Vagina (tissue), 2 donors: ENCODE data around the gene MRPS17. TPM values are rescaled to one million over a fixed set of nuclear protein-coding genes. Genes with fewer than 3 reads are reported as not detected.
A peak's percentile ranks its signal among the peaks of the same experiment; 100 is the strongest.
"Not testable (repeated sequence)": the region's sequence is repeated elsewhere in the genome, so short reads cannot be mapped to it uniquely, and the experiment has no call there.

Experiments used
- DNase-seq, 2 donors: peaks; one replicate each; pipeline ENCODE4 v3.0.0-alpha.2; 2017; ENCODE audit errors: extremely low spot score in 2 of 2
- H3K27ac ChIP-seq: fragments of 200-600 bp; sonication (generic); one replicate; pipeline ENCODE4 v1.5.1; 2019
- H3K27me3 ChIP-seq: fragments of 200-600 bp; sonication (generic); one replicate; pipeline ENCODE4 v1.5.1; 2019
- H3K36me3 ChIP-seq, 2 donors: fragments of 200-600 bp; sonication (generic); one replicate each; pipeline ENCODE4 v1.5.1; 2017 to 2019
- H3K4me1 ChIP-seq: fragments of 200-600 bp; sonication (generic); one replicate; pipeline ENCODE4 v1.5.1; 2019
- H3K4me3 ChIP-seq, 2 donors: fragments of 200-600 bp; sonication (generic); 1 replicate in 1 of 2; 2 replicates in 1 of 2; pipeline ENCODE4 v1.5.1; 2016 to 2019
- H3K9me3 ChIP-seq: fragments of 200-600 bp; sonication (generic); one replicate; pipeline ENCODE4 v1.5.1; 2019
- CTCF ChIP-seq, 3 experiments: fragments of 450-650 bp in 2 of 3; fragments of 200-600 bp in 1 of 3; sonication (generic) in 1 of 3; IDR thresholded peaks; one replicate each; pipeline ENCODE4 v1.5.1; 2017 to 2019; ENCODE audit warnings: antibody characterized with exemption in 3 of 3, mild to moderate bottlenecking in 2 of 3, moderate library complexity in 2 of 3
- POLR2A ChIP-seq, 2 donors: fragments of 450-650 bp; IDR thresholded peaks; one replicate each; pipeline ENCODE4 v1.6.1; 2017; ENCODE audit warnings: antibody characterized with exemption in 2 of 2, mild to moderate bottlenecking in 2 of 2, moderate library complexity in 2 of 2
- POLR2AphosphoS5 ChIP-seq, 2 donors: sonication (generic); formaldehyde crosslinking; IDR thresholded peaks; one replicate each; pipeline ENCODE4 v1.9.0; 2017; ENCODE audit warnings: antibody characterized with exemption in 2 of 2, mild to moderate bottlenecking in 2 of 2, low read depth in 1 of 2; ENCODE audit not compliant: insufficient read depth in 1 of 2
- intact Hi-C: fragments of 100-400 bp; cut with DNase I; formaldehyde crosslinking; loops from one replicate; pipeline ENCODE4 v1.15.1; 2023
- total RNA-seq: library from RNA; depleted of rRNA; stranded (reverse); fragments of >200 nt; gene quantifications from one replicate; pipeline ENCODE4 v1.2.3, GENCODE V29; 2016

Gene MRPS17
- total RNA-seq, 1 donor from 2014 or later = 5.6 TPM

DNA sequence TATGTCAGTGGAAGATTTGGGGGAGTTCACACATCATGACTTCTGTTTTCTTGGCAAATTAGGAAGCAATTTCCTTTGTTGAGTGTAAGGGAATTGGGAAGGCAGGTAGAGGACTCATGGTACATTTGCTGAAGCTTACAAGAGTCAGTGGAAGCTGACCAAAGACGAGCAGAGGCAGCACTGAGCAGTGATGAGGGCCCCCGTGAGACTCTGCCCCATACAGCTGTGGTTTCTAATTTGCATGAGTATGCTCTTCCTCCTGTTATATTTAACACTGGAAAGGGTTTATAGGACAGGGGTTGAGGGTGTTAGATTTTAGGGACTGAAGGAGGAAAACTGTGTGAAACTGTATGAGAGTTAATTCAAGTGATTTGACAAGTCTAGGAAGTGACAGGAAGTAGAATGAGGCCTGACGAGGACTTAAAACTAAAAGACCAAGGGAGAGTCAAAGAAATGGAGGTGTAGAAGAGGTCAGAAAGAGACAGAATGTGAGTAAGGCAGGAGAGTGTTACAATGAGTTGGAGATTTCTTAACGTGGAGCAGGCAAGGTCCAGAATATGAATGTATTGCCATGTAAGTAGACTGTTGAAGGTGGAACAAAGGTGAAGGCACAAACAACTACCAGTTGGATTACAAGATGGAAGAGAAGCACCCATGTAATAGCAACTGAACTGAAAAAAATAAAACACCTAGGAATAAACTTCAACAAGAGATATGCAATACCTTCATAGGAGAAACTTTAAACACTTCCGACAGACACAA lies 23.5 kb upstream of the MRPS17 start:
- H3K9me3 ChIP-seq = no peaks in the 10 kb centered on the region
- no peak overlapping the region for H3K4me3 ChIP-seq
- intact Hi-C loops = no loop called here
- H3K36me3 ChIP-seq = peaks cover 0 to 2% of the 10 kb centered on the region in 2 donors
- no peaks in the 10 kb centered on the region for H3K27me3 ChIP-seq
- H3K27ac ChIP-seq = no peak overlapping the region
- TF ChIP-seq POLR2AphosphoS5 (IDR thresholded peaks at IDR 0.05; ENCODE audit: insufficient read depth in 1 of 2, low read depth in 1 of 2) (no peak), POLR2A (IDR thresholded peaks at IDR 0.05) (no peak), CTCF (IDR thresholded peaks at IDR 0.05) (no peak)
- H3K4me1 ChIP-seq = no peaks in the 10 kb centered on the region
- no peak for DNase-seq

DNA sequence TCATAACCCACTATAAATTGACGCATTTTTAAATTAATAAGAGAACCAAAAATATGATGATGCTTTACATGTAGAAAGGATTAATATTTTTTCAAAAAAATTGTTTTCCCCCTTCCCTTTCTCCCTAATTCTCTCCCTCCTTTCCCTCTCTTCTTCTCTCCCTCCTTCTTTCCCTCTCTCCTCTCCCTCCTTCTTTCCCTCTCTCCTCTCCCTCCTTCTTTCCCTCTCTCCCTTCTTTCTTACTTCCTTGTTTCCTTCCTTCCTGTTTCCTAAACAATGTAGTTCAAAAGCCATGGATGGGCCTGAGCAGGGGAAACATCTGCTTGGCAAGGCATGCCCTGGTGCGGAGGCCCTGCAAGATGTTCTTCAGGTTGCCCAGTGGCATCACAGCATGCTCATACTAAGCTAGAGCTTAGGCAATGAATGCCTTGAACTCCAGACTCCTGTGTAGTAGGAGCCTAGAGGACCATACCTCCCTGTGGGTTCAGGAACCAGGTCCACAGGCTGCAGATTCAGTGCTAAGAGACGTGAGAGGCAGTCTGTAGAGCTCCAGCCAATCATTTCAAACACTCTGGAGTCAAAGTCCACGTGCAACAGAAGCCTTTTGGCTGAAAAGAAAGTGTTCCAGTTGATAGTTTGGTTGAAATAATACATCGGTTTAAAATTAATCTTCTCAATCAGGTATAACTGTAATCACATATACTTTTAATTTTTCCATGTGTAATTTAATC lies 20.1 kb upstream of the MRPS17 start:
- H3K36me3 ChIP-seq = no peaks in the 10 kb centered on the region

GRCh38 chr7:55939514-55940123 lies 12.1 kb upstream of the MRPS17 start:
- TF ChIP-seq POLR2A (IDR thresholded peaks at IDR 0.05) (no peak), POLR2AphosphoS5 (IDR thresholded peaks at IDR 0.05; ENCODE audit: insufficient read depth in 1 of 2, low read depth in 1 of 2) (no peak), CTCF (IDR thresholded peaks at IDR 0.05) (no peak)
- peaks cover 14% of the 10 kb centered on the region for H3K9me3 ChIP-seq

More for the DNA sequence above, 20.1 kb upstream of the MRPS17 start:
- TF ChIP-seq CTCF (IDR thresholded peaks at IDR 0.05) (no peak), POLR2A (IDR thresholded peaks at IDR 0.05) (no peak), POLR2AphosphoS5 (IDR thresholded peaks at IDR 0.05; ENCODE audit: insufficient read depth in 1 of 2, low read depth in 1 of 2) (no peak)
- Histone ChIP-seq H3K27ac (no peak overlapping the region), H3K4me3 (no peak overlapping the region), H3K4me1 (no peaks in the 10 kb centered on the region), H3K9me3 (no peaks in the 10 kb centered on the region), H3K27me3 (no peaks in the 10 kb centered on the region)
- intact Hi-C loops = no loop called here
- DNase-seq = no peak

GRCh38 chr7:55946545-55946944 lies 5.1 kb upstream of the MRPS17 start:
- intact Hi-C loops = no loop called here
- Histone ChIP-seq H3K9me3 (no peaks in the 10 kb centered on the region), H3K4me1 (no peaks in the 10 kb centered on the region), H3K36me3 (no peaks in the 10 kb centered on the region), H3K4me3 (no peak overlapping the region), H3K27me3 (no peaks in the 10 kb centered on the region), H3K27ac (no peak overlapping the region)
- TF ChIP-seq CTCF (IDR thresholded peaks at IDR 0.05) (no peak), POLR2A (IDR thresholded peaks at IDR 0.05) (no peak), POLR2AphosphoS5 (IDR thresholded peaks at IDR 0.05; ENCODE audit: insufficient read depth in 1 of 2, low read depth in 1 of 2) (no peak)
- DNase-seq = no peak

More at GRCh38 chr7:55939514-55940123, 12.1 kb upstream of the MRPS17 start:
- intact Hi-C loops = no loop called here
- Histone ChIP-seq H3K36me3 (peaks cover 0 to 10% of the 10 kb centered on the region in 2 donors), H3K27ac (no peak overlapping the region), H3K4me3 (no peak overlapping the region), H3K27me3 (no peaks in the 10 kb centered on the region), H3K4me1 (no peaks in the 10 kb centered on the region)
- no peak for DNase-seq

GRCh38 chr7:55952352-55952671 lies 635 bp downstream of the MRPS17 start:
- intact Hi-C loops, DNase-seq, H3K9me3 ChIP-seq, H3K4me1 ChIP-seq, H3K27me3 ChIP-seq: not testable (repeated sequence)
- H3K36me3 ChIP-seq = peaks cover 0 to 14% of the 10 kb centered on the region in 2 donors
- peak overlapping the region; percentile 73 to 83 for H3K4me3 ChIP-seq
- H3K27ac ChIP-seq = peak overlapping the region; percentile 75
